ENCODE measurements around the gene MOK. TPM values are rescaled to one million over a fixed set of nuclear protein-coding genes. Genes with fewer than 3 reads are reported as not detected.

MOK gene
- total RNA-seq, 6 experiments from 2014 or later: 2.7 to 4.7 (median 3.8) TPM

- Histone ChIP-seq H3K27me3 (no peaks in the 10 kb centered on the region), H3K36me3 (no peaks in the 10 kb centered on the region), H3K27ac (no peak overlapping the region), H3K4me1 (peaks cover 0 to 28% (median 4%) of the 10 kb centered on the region in 4 donors), H3K4me3 (no peak overlapping the region), H3K9me3 (no peaks in the 10 kb centered on the region)
- ATAC-seq (no peak), DNase-seq (no peak)
- no peak for TF ChIP-seq POLR2A (IDR thresholded peaks at IDR 0.05)
- no peak for TF ChIP-seq CTCF (IDR thresholded peaks at IDR 0.05)
- WGBS (ENCODE audit: insufficient coverage, low coverage, low lambda C conversion rate, missing lambda C conversion rate): 100% methylated on average over 1 of the region's 1 CpG
- intact Hi-C loops (cut with DNase I): no loop called here
Observed at GRCh38 chr14:102188187-102188586, 116.8 kb downstream of the MOK start.

- 75% methylated on average over 2 of the region's 4 CpGs for WGBS (ENCODE audit: insufficient coverage, low coverage, low lambda C conversion rate, missing lambda C conversion rate)
- H3K27me3 ChIP-seq: no peaks in the 10 kb centered on the region
- peaks cover 0 to 28% (median 4%) of the 10 kb centered on the region in 4 donors for H3K4me1 ChIP-seq
- DNase-seq: no peak
- ATAC-seq: no peak
- no peak overlapping the region for H3K27ac ChIP-seq
- H3K4me3 ChIP-seq: no peak overlapping the region
- TF ChIP-seq POLR2A (IDR thresholded peaks at IDR 0.05) (no peak), CTCF (IDR thresholded peaks at IDR 0.05) (no peak)
- no peaks in the 10 kb centered on the region for H3K36me3 ChIP-seq
- intact Hi-C loops (cut with DNase I): no loop called here
- H3K9me3 ChIP-seq: no peaks in the 10 kb centered on the region
Observed at GRCh38 chr14:102187568-102188001, 117.4 kb downstream of the MOK start.

- intact Hi-C loops (cut with DNase I): no loop called here
- no peak for ATAC-seq
Observed at GRCh38 chr14:102187044-102187443, 117.9 kb downstream of the MOK start.

GRCh38 chr14:102185360-102185759 lies 119.6 kb downstream of the MOK start:
- Histone ChIP-seq H3K27me3 (no peaks in the 10 kb centered on the region), H3K27ac (no peak overlapping the region), H3K36me3 (no peaks in the 10 kb centered on the region), H3K4me1 (peaks cover 0 to 13% (median under 1%) of the 10 kb centered on the region in 4 donors), H3K9me3 (no peaks in the 10 kb centered on the region), H3K4me3 (no peak overlapping the region)
- DNase-seq (no peak), ATAC-seq (peak in 3 of 4 donors; percentile 57 to 79 (median 74))
- WGBS (ENCODE audit: insufficient coverage, low coverage, low lambda C conversion rate, missing lambda C conversion rate): 71% methylated on average over 8 of the region's 8 CpGs
- intact Hi-C loops (cut with DNase I): no loop called here
- no peak for TF ChIP-seq CTCF (IDR thresholded peaks at IDR 0.05)
- no peak for TF ChIP-seq POLR2A (IDR thresholded peaks at IDR 0.05)

More at GRCh38 chr14:102187044-102187443, 117.9 kb downstream of the MOK start:
- WGBS (ENCODE audit: insufficient coverage, low coverage, low lambda C conversion rate, missing lambda C conversion rate): 77% methylated on average over 3 of the region's 3 CpGs
- H3K36me3 ChIP-seq: no peaks in the 10 kb centered on the region
- H3K27me3 ChIP-seq: no peaks in the 10 kb centered on the region
- no peaks in the 10 kb centered on the region for H3K9me3 ChIP-seq
- TF ChIP-seq POLR2A (IDR thresholded peaks at IDR 0.05) (no peak), CTCF (IDR thresholded peaks at IDR 0.05) (no peak)
- DNase-seq: no peak
- H3K4me3 ChIP-seq: no peak overlapping the region
- H3K27ac ChIP-seq: no peak overlapping the region
- H3K4me1 ChIP-seq: peaks cover 0 to 28% (median 4%) of the 10 kb centered on the region in 4 donors
